ENCODE data around the gene TLN1. TPM values are rescaled to one million over a fixed set of nuclear protein-coding genes. Genes with fewer than 3 reads are reported as not detected.

The TLN1 gene
- total and polyA plus RNA-seq, 4 donors = 71.5 to 501 (median 262) TPM

DNA sequence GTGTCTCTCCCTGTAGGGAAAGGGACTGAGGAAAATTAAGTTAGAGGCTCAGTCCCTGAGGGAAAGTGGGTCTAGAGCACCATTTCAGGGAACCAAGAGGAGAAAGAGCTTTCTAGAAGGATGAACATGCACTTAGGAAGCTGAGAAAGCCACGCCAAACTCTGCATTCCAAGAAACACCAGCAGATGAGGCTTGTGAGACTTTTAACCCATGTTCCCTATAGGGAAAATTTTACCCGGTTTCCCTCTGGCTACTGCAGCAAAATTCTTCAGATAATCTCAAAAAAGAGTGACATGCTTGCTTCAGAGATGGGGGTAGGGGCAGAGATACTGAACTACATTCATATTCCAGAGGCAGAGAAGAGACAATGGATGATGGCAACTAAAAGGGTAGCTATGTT, 8.6 kb downstream of the TLN1 start:
- TF ChIP-seq CTCF (IDR thresholded peaks at IDR 0.05; ENCODE audit: control extremely low read depth, extremely low read depth) = no peak
- Histone ChIP-seq H3K27ac (ENCODE audit: low read depth in 1 of 2, low read length in 1 of 2) (no peak overlapping the region), H3K4me1 (ENCODE audit: control insufficient read depth in 5 of 5, insufficient read depth in 5 of 5, low read length in 5 of 5) (peaks cover 0 to 21% (median 13%) of the 10 kb centered on the region in 5 donors), H3K27me3 (ENCODE audit: control insufficient read depth in 3 of 3, insufficient read depth in 3 of 3, low read length in 2 of 3) (no peaks in the 10 kb centered on the region), H3K9me3 (ENCODE audit: control insufficient read depth in 4 of 4, insufficient read depth in 3 of 4, low read length in 3 of 4) (no peaks in the 10 kb centered on the region), H3K9ac (ENCODE audit: insufficient read depth in 1 of 2, low read length in 2 of 2) (no peak overlapping the region), H3K36me3 (ENCODE audit: control insufficient read depth in 4 of 4, insufficient read depth in 4 of 4, low read length in 4 of 4) (peaks cover 57 to 75% (median 64%) of the 10 kb centered on the region in 4 donors), H3K4me3 (no peak overlapping the region)
- DNase-seq = no peak
- ATAC-seq (ENCODE audit: insufficient read depth, low FRiP score) = no peak
- WGBS, 2 donors = 95 to 96% methylated on average over 2 of the region's 2 CpGs

- DNase-seq (no peak), ATAC-seq (ENCODE audit: insufficient read depth, low FRiP score) (no peak)
- Histone ChIP-seq H3K9ac (ENCODE audit: insufficient read depth in 1 of 2, low read length in 2 of 2) (no peak overlapping the region), H3K9me3 (ENCODE audit: control insufficient read depth in 4 of 4, insufficient read depth in 3 of 4, low read length in 3 of 4) (no peaks in the 10 kb centered on the region), H3K36me3 (ENCODE audit: control insufficient read depth in 4 of 4, insufficient read depth in 4 of 4, low read length in 4 of 4) (peaks cover 73 to 94% (median 87%) of the 10 kb centered on the region in 4 donors), H3K4me1 (ENCODE audit: control insufficient read depth in 5 of 5, insufficient read depth in 5 of 5, low read length in 5 of 5) (no peaks in the 10 kb centered on the region), H3K4me3 (no peak overlapping the region), H3K27ac (ENCODE audit: low read depth in 1 of 2, low read length in 1 of 2) (no peak overlapping the region), H3K27me3 (ENCODE audit: control insufficient read depth in 3 of 3, insufficient read depth in 3 of 3, low read length in 2 of 3) (no peaks in the 10 kb centered on the region)
- 96 to 97% methylated on average over 4 of the region's 4 CpGs for WGBS, 2 donors
- TF ChIP-seq CTCF (IDR thresholded peaks at IDR 0.05; ENCODE audit: control extremely low read depth, extremely low read depth) = no peak
These were observed 12.4 kb downstream of the TLN1 start for GRCh38 chr9:35719546-35719945.

- Histone ChIP-seq H3K27ac (ENCODE audit: low read depth in 1 of 2, low read length in 1 of 2) (no peak overlapping the region), H3K4me1 (ENCODE audit: control insufficient read depth in 5 of 5, insufficient read depth in 5 of 5, low read length in 5 of 5) (no peaks in the 10 kb centered on the region), H3K9me3 (ENCODE audit: control insufficient read depth in 4 of 4, insufficient read depth in 3 of 4, low read length in 3 of 4) (no peaks in the 10 kb centered on the region), H3K36me3 (ENCODE audit: control insufficient read depth in 4 of 4, insufficient read depth in 4 of 4, low read length in 4 of 4) (peaks cover 68 to 94% (median 87%) of the 10 kb centered on the region in 4 donors), H3K4me3 (no peak overlapping the region), H3K9ac (ENCODE audit: insufficient read depth in 1 of 2, low read length in 2 of 2) (no peak overlapping the region), H3K27me3 (ENCODE audit: control insufficient read depth in 3 of 3, insufficient read depth in 3 of 3, low read length in 2 of 3) (no peaks in the 10 kb centered on the region)
- ATAC-seq (ENCODE audit: insufficient read depth, low FRiP score) (no peak), DNase-seq (no peak)
- WGBS, 2 donors = 78 to 87% methylated on average over 15 of the region's 15 CpGs
- no peak for TF ChIP-seq CTCF (IDR thresholded peaks at IDR 0.05; ENCODE audit: control extremely low read depth, extremely low read depth)
These were observed 13.1 kb downstream of the TLN1 start for GRCh38 chr9:35718721-35719511.
